Activated CD8-positive, alpha-beta memory T cell treated with anti-CD3 and anti-CD28 coated beads, Interleukin-2, amount 50 U/mL, for 24 hours (primary cell): Measurements from ENCODE around the gene RNF212B.

Experiments
- DNase-seq: peaks from one replicate; pipeline ENCODE4 v3.0.0-alpha.2; 2020; ENCODE audit errors: extremely low read depth

Gene RNF212B

GRCh38 chr14:23296012-23296777, 58.5 kb downstream of the RNF212B start:
- DNase-seq = no peak

GRCh38 chr14:23297096-23297495, 59.4 kb downstream of the RNF212B start:
- no peak for DNase-seq

- no peak for DNase-seq
These were observed 60.0 kb downstream of the RNF212B start for GRCh38 chr14:23297611-23298277.

GRCh38 chr14:23299211-23299957, 61.6 kb downstream of the RNF212B start:
- no peak for DNase-seq

GRCh38 chr14:23299986-23300686, 62.4 kb downstream of the RNF212B start:
- no peak for DNase-seq

- DNase-seq = no peak
These were observed 63.0 kb downstream of the RNF212B start for GRCh38 chr14:23300687-23301223.

GRCh38 chr14:23301288-23301968, 63.7 kb downstream of the RNF212B start:
- DNase-seq = peak; percentile 84

- peak; percentile 20 for DNase-seq
These were observed 64.2 kb downstream of the RNF212B start for GRCh38 chr14:23301969-23302289.

GRCh38 chr14:23302290-23303225, 64.8 kb downstream of the RNF212B start, which contains the start of gene PPP1R3E:
Gene PPP1R3E (minus strand): TSS chr14:23302859. CDS start chr14:23302576, 283 bp downstream.
- DNase-seq = peak; percentile 51

GRCh38 chr14:23306412-23307145, 68.8 kb downstream of the RNF212B start, which contains the start of gene BCL2L2:
Gene BCL2L2 (plus strand): TSS chr14:23306833. CDS start chr14:23307768, 935 bp downstream.
- DNase-seq = no peak

GRCh38 chr14:23307146-23307530, 69.4 kb downstream of the RNF212B start:
- no peak for DNase-seq

GRCh38 chr14:23307687-23308644, 70.2 kb downstream of the RNF212B start:
- DNase-seq = no peak

GRCh38 chr14:23308721-23309445, 71.1 kb downstream of the RNF212B start:
- DNase-seq = no peak

GRCh38 chr14:23310546-23310945, 72.8 kb downstream of the RNF212B start:
- DNase-seq = no peak

GRCh38 chr14:23316300-23316699, 78.6 kb downstream of the RNF212B start:
- DNase-seq = no peak

GRCh38 chr14:23319746-23320583, 82.2 kb downstream of the RNF212B start:
- DNase-seq = no peak
